ENCODE measurements around the gene PLXND1. TPM values are rescaled to one million over a fixed set of nuclear protein-coding genes. Genes with fewer than 3 reads are reported as not detected.

The PLXND1 gene
- total and polyA plus RNA-seq, 2 donors (not counting 1 experiment from before 2014, with no cell fraction given), result 89.6 to 109 TPM

- Histone ChIP-seq H3K36me3 (ENCODE audit: control insufficient read depth, insufficient read depth, low read length) (no peaks in the 10 kb centered on the region), H3K4me1 (ENCODE audit: control insufficient read depth, extremely low read depth, insufficient read depth, low read length) (peaks cover 3% of the 10 kb centered on the region), H3K9ac (ENCODE audit: insufficient read depth, low read length) (no peak overlapping the region), H2AFZ (ENCODE audit: low read length) (no peak overlapping the region), H3K4me2 (ENCODE audit: extremely low read depth, insufficient read depth, low read length) (no peak overlapping the region), H3K4me3 (replicated peaks in 1 of 4; ENCODE audit: control extremely low read depth in 1 of 4, insufficient read depth in 1 of 4, low read depth in 3 of 4, low read length in 4 of 4) (no peak overlapping the region), H3K79me2 (ENCODE audit: control insufficient read depth, insufficient read depth, low read length) (no peaks in the 10 kb centered on the region), H4K20me1 (ENCODE audit: control insufficient read depth, extremely low read depth, insufficient read depth, low read length) (no peaks in the 10 kb centered on the region), H3K27ac (ENCODE audit: insufficient read depth, low read length) (no peak overlapping the region), H3K27me3 (ENCODE audit: control insufficient read depth, insufficient read depth, low read length) (no peaks in the 10 kb centered on the region), H3K9me3 (ENCODE audit: control insufficient read depth, insufficient read depth, low read depth, low read length) (no peaks in the 10 kb centered on the region)
- no peak for TF ChIP-seq CTCF (conservative IDR thresholded peaks at IDR 0.05 in 1 of 2, IDR thresholded peaks at IDR 0.05 in 1 of 2; ENCODE audit: low read depth in 1 of 2, low read length in 2 of 2)
- no peak for DNase-seq (ENCODE audit: low read depth in 2 of 2)
Measured at GRCh38 chr3:129532261-129532660, 74.2 kb downstream of the PLXND1 start.

- Histone ChIP-seq H2AFZ (ENCODE audit: low read length) (no peak overlapping the region), H4K20me1 (ENCODE audit: control insufficient read depth, extremely low read depth, insufficient read depth, low read length) (no peaks in the 10 kb centered on the region), H3K27me3 (ENCODE audit: control insufficient read depth, insufficient read depth, low read length) (no peaks in the 10 kb centered on the region), H3K36me3 (ENCODE audit: control insufficient read depth, insufficient read depth, low read length) (no peaks in the 10 kb centered on the region), H3K9ac (ENCODE audit: insufficient read depth, low read length) (no peak overlapping the region), H3K9me3 (ENCODE audit: control insufficient read depth, insufficient read depth, low read depth, low read length) (no peaks in the 10 kb centered on the region), H3K4me1 (ENCODE audit: control insufficient read depth, extremely low read depth, insufficient read depth, low read length) (peaks cover 3% of the 10 kb centered on the region), H3K4me3 (replicated peaks in 1 of 4; ENCODE audit: control extremely low read depth in 1 of 4, insufficient read depth in 1 of 4, low read depth in 3 of 4, low read length in 4 of 4) (no peak overlapping the region), H3K4me2 (ENCODE audit: extremely low read depth, insufficient read depth, low read length) (no peak overlapping the region), H3K27ac (ENCODE audit: insufficient read depth, low read length) (no peak overlapping the region), H3K79me2 (ENCODE audit: control insufficient read depth, insufficient read depth, low read length) (no peaks in the 10 kb centered on the region)
- DNase-seq (ENCODE audit: low read depth in 2 of 2), result no peak
- no peak for TF ChIP-seq CTCF (conservative IDR thresholded peaks at IDR 0.05 in 1 of 2, IDR thresholded peaks at IDR 0.05 in 1 of 2; ENCODE audit: low read depth in 1 of 2, low read length in 2 of 2)
- TF ChIP-seq EZH2 (IDR thresholded peaks at IDR 0.05; ENCODE audit: low read length, missing control alignments), result no peak
Measured at GRCh38 chr3:129531699-129532098, 74.8 kb downstream of the PLXND1 start.

- H2AFZ ChIP-seq (ENCODE audit: low read length), result no peak overlapping the region
- no peaks in the 10 kb centered on the region for H3K27me3 ChIP-seq (ENCODE audit: control insufficient read depth, insufficient read depth, low read length)
- no peak overlapping the region for H3K27ac ChIP-seq (ENCODE audit: insufficient read depth, low read length)
- DNase-seq (ENCODE audit: low read depth in 2 of 2), result no peak
- no peak overlapping the region for H3K9ac ChIP-seq (ENCODE audit: insufficient read depth, low read length)
- H3K79me2 ChIP-seq (ENCODE audit: control insufficient read depth, insufficient read depth, low read length), result no peaks in the 10 kb centered on the region
- no peak for TF ChIP-seq CTCF (conservative IDR thresholded peaks at IDR 0.05 in 1 of 2, IDR thresholded peaks at IDR 0.05 in 1 of 2; ENCODE audit: low read depth in 1 of 2, low read length in 2 of 2)
- TF ChIP-seq EZH2 (IDR thresholded peaks at IDR 0.05; ENCODE audit: low read length, missing control alignments), result no peak
- H3K4me1 ChIP-seq (ENCODE audit: control insufficient read depth, extremely low read depth, insufficient read depth, low read length), result peaks cover 3% of the 10 kb centered on the region
- H3K4me3 ChIP-seq (replicated peaks in 1 of 4; ENCODE audit: control extremely low read depth in 1 of 4, insufficient read depth in 1 of 4, low read depth in 3 of 4, low read length in 4 of 4), result no peak overlapping the region
- no peak overlapping the region for H3K4me2 ChIP-seq (ENCODE audit: extremely low read depth, insufficient read depth, low read length)
- H4K20me1 ChIP-seq (ENCODE audit: control insufficient read depth, extremely low read depth, insufficient read depth, low read length), result no peaks in the 10 kb centered on the region
- H3K36me3 ChIP-seq (ENCODE audit: control insufficient read depth, insufficient read depth, low read length), result no peaks in the 10 kb centered on the region
- H3K9me3 ChIP-seq (ENCODE audit: control insufficient read depth, insufficient read depth, low read depth, low read length), result no peaks in the 10 kb centered on the region
Measured at GRCh38 chr3:129530821-129531220, 75.7 kb downstream of the PLXND1 start.

All from fibroblast of lung (primary cell).